B cell (primary cell): ENCODE data around the gene HAGHL.

Source experiments
- EZH2 ChIP-seq: IDR thresholded peaks from 2 replicates; pipeline ENCODE4 v1.6.1; 2012; ENCODE audit warnings: borderline replicate concordance, low read depth, mild to moderate bottlenecking, moderate library complexity, low read length; ENCODE audit not compliant: insufficient read depth, poor library complexity, severe bottlenecking
- TF ChIP-seq, protein P1 (sequence below): fragments of 200-600 bp; IDR thresholded peaks from one replicate; pipeline ENCODE4 v1.8.0; 2022; ENCODE audit warnings: antibody characterized with exemption, mild to moderate bottlenecking

DNA sequence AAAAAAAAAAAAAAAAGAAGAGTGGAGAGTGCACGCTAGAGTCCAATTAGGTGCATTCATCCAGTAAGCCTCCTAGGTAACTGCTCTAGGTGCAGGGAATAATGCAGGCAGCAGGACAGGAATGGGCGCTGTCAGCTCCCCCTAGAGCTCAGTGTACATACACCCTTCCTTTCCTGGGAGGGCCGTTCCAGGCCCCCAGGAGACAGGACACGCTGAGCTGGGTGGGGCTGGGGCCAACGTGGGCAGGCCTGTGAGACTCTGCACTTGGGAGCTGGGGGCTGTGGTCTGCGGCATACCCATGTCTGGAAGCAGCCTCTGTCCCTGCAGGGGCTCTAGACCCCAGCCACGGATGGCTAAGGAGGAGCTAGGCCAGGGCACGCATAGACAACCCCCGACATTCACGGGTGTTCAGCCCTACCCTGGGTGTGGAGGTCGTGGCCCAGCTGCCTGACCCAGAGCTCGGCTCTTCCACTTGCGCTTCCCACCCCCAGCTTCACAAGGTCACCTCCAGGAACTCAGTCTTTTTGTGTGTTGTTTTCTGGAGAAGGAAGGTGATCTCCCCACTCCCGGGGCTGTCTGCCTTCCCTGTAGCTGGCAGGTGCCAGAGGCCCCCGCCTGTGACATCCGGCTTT is 7.0 kb upstream of the HAGHL start:
- TF ChIP-seq EZH2: no peak
- TF ChIP-seq, protein P1, sequence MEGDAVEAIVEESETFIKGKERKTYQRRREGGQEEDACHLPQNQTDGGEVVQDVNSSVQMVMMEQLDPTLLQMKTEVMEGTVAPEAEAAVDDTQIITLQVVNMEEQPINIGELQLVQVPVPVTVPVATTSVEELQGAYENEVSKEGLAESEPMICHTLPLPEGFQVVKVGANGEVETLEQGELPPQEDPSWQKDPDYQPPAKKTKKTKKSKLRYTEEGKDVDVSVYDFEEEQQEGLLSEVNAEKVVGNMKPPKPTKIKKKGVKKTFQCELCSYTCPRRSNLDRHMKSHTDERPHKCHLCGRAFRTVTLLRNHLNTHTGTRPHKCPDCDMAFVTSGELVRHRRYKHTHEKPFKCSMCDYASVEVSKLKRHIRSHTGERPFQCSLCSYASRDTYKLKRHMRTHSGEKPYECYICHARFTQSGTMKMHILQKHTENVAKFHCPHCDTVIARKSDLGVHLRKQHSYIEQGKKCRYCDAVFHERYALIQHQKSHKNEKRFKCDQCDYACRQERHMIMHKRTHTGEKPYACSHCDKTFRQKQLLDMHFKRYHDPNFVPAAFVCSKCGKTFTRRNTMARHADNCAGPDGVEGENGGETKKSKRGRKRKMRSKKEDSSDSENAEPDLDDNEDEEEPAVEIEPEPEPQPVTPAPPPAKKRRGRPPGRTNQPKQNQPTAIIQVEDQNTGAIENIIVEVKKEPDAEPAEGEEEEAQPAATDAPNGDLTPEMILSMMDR: no peak
